HepG2 (cell line): Measurements from ENCODE around the gene TGFBR1.

Experiments used
- CTCF ChIP-seq: sonication (generic); formaldehyde crosslinking; IDR thresholded peaks from 2 replicates; pipeline ENCODE4 v1.5.0; 2020; ENCODE audit warnings: mild to moderate bottlenecking, missing genetic modification reagents, moderate library complexity
- EZH2 ChIP-seq: conservative IDR thresholded peaks from 2 replicates; pipeline ENCODE4 v1.6.1; 2012; ENCODE audit warnings: mild to moderate bottlenecking, low read depth, low read length, moderate library complexity
- MAFF ChIP-seq: IDR thresholded peaks from 2 replicates; pipeline ENCODE4 v1.6.1; 2011; ENCODE audit warnings: low read depth, low read length, improper control_type of control experiment
- PCBP1 ChIP-seq: fragments of 200-400 bp; formaldehyde crosslinking; IDR thresholded peaks from 2 replicates; pipeline ENCODE4 v1.6.1; 2017; ENCODE audit warnings: mild to moderate bottlenecking, low read depth, low read length, borderline replicate concordance
- SP1 ChIP-seq, 2 experiments: fragments of 450-650 bp in 1 of 2; sonication (generic) in 1 of 2; formaldehyde crosslinking in 1 of 2; IDR thresholded peaks; 2 replicates each; pipeline versions ENCODE4 v1.4.0 to v1.6.1; 2016 to 2020; ENCODE audit warnings: missing genetic modification reagents in 1 of 2
- TCF7 ChIP-seq: sonication (generic); IDR thresholded peaks from 2 replicates; pipeline ENCODE4 v1.6.1; 2016; ENCODE audit warnings: antibody characterized with exemption, low read depth
- TFDP1 ChIP-seq: IDR thresholded peaks from 2 replicates; pipeline ENCODE4 v1.6.1; 2016; ENCODE audit warnings: missing compliant biosample characterization, missing genetic modification reagents, borderline replicate concordance
- ZKSCAN1 ChIP-seq: fragments of 150-350 bp; IDR thresholded peaks from 2 replicates; pipeline ENCODE4 v1.6.1; 2014; ENCODE audit warnings: low read length

- TF ChIP-seq TCF7 (no peak), ZKSCAN1 (no peak), SP1 (IDR thresholded peaks at IDR 0.05) (no peak), SP1 (CRISPR knock-in tag; IDR thresholded peaks at IDR 0.05) (no peak), CTCF (CRISPR knock-in tag) (no peak), TFDP1 (CRISPR knock-in tag) (no peak), PCBP1 (no peak), EZH2 (no peak), MAFF (no peak)
These were observed 78.7 kb downstream of the TGFBR1 start for GRCh38 chr9:99183616-99184015.
